Measurements from ENCODE around the gene IQCC.

IQCC gene

GRCh38 chr1:32224285-32224684, 18.8 kb downstream of the IQCC start:
- DNase-seq, result no peak

GRCh38 chr1:32228771-32229170, 23.3 kb downstream of the IQCC start:
- no peak for DNase-seq

GRCh38 chr1:32231843-32232432, 26.5 kb downstream of the IQCC start:
- no peak for DNase-seq

GRCh38 chr1:32232558-32233304, 27.3 kb downstream of the IQCC start:
- DNase-seq, result peak in 1 of 2 experiments; percentile 15

- DNase-seq, result no peak
Measured at GRCh38 chr1:32234792-32235191, 29.3 kb downstream of the IQCC start.

- no peak for DNase-seq
Measured at GRCh38 chr1:32239337-32239736, 33.9 kb downstream of the IQCC start.

- no peak for DNase-seq
Measured at GRCh38 chr1:32239790-32240139, 34.3 kb downstream of the IQCC start.

GRCh38 chr1:32240140-32240951, 34.9 kb downstream of the IQCC start:
- DNase-seq, result peak in 1 of 2 experiments; percentile 68

- DNase-seq, result peak; percentile 78 to 85
Measured at GRCh38 chr1:32241001-32241763, 35.7 kb downstream of the IQCC start.

GRCh38 chr1:32242341-32242851, 36.9 kb downstream of the IQCC start:
- peak in 1 of 2 experiments; percentile 16 for DNase-seq

GRCh38 chr1:32246888-32247273, 41.4 kb downstream of the IQCC start, which contains the start of gene FAM167B:
TSS of gene FAM167B (plus strand) at chr1:32247222. CDS start at chr1:32247422, 200 bp downstream.
- no peak for DNase-seq

- DNase-seq, result no peak
Measured at GRCh38 chr1:32247452-32247851, 42.0 kb downstream of the IQCC start.

GRCh38 chr1:32247983-32248889, 42.8 kb downstream of the IQCC start:
- DNase-seq, result peak; percentile 13 to 84

- no peak for DNase-seq
Measured at GRCh38 chr1:32249831-32250525, 44.5 kb downstream of the IQCC start.

- no peak for DNase-seq
Measured at GRCh38 chr1:32250893-32251716, 45.6 kb downstream of the IQCC start, which contains the start of gene LCK. TSS of gene LCK (plus strand) at chr1:32251265. CDS start at chr1:32274330, 23,065 bp downstream.

- DNase-seq, result no peak
Measured at GRCh38 chr1:32255072-32256071, 49.9 kb downstream of the IQCC start.

- no peak for DNase-seq
Measured at GRCh38 chr1:32256473-32257226, 51.2 kb downstream of the IQCC start.

- no peak for DNase-seq
Measured at GRCh38 chr1:32257227-32257508, 51.7 kb downstream of the IQCC start.
